GM18867 (cell line): ENCODE measurements around the gene PLAC8L1.
"Not testable (repeated sequence)": the region's sequence is repeated elsewhere in the genome, so short reads cannot be mapped to it uniquely, and the experiment has no call there.

Source experiments
- ATAC-seq: cut with Tn5 transposase; IDR thresholded peaks from one replicate; pipeline ENCODE4 v1.9.1; 2021; ENCODE audit warnings: mild to moderate bottlenecking, moderate library complexity; ENCODE audit not compliant: unreplicated experiment

Gene PLAC8L1, protein sequence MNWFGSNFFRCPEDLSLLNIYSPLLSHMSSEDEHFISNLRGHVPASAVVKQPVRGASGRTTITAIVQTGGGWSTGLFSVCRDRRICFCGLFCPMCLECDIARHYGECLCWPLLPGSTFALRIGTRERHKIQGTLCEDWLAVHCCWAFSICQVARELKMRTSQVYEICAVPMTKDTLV

DNA sequence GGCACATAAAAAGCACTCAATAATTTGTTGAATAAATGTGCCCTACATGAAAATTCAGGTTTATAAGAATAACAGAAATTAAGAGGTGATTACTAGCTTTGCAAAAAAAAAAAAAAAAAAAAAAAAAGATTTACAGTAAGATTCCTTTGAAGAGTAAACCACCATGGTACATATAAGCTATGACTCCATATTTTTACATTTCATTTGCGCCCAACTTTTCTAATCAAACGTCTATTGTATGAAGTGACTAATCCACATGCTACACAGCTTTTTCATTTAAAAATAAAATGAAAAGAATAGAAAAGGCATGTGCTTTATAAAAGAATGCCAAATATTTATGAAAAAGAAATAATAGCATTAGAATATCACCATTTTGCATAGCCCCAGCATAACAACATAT is at the start of gene PLAC8L1:
PLAC8L1 (minus strand) TSS at position 101 of the 400 bp plus-strand sequence. CDS start 1,266 bp downstream, outside the sequence.
- ATAC-seq: no peak

DNA sequence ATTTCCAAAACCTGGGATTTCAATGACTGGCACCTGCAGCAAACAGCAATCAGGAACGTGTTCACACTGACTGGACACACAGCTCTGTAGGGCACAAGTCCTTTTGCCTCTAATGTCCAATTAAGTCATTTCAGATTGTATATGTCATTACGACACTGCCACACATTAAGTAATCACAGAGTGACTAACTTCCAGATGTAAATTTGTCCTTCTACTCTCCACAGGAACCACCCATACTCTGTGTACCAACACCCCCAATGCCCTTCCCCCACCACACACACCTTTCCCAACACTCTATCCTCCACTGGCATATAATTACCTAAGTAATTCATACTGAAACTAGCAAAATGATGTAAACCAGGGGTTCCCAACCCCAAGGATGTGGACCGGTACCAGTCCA is 46.6 kb upstream of the PLAC8L1 start:
- ATAC-seq: no peak

DNA sequence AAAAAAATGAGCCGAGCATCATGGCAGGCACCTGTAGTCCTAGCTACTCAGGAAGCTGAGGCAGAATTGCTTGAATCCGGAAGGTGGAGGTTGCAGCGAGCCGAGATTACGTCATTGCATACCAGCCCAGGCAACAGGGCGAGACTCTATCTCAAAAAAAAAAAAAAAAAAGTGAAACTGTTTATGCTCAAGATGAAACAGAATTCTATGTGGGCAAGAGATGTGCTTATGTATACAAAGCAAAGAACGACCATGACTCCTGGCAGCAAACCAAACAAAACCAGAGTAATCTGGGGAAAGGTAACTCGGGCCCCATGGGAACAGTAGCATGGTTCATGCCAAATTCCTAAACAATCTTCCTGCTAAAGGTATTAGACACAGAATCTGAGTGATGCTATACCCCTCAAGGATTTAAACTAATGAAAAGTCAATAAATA is 32.6 kb upstream of the PLAC8L1 start:
- ATAC-seq: no peak

DNA sequence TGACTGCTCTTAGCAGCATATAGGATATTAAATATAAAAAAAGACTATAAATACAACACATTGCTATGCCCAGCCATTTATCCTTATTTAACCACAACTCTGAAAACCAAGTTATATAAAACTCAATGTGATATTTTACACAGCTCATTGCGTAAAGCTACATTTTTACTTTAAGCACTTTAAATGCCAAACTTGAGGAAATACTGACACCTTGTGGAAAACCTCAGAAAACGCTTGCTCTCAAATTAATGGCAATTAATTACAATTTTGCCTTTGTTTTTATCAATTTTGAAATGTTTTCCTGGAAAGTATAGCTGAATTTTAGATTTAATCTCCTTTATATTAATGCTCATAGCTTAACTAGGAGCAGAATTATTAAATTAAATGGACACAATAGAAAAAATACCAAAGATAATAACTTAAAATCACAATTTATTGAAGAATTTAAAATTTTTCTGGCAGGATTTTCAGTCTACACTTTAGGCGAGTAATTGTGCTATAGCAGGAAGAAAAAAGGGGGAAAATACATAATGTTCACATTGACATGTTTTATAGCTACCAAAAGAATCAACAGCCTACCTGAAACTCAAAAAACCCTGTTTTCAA is 25.2 kb upstream of the PLAC8L1 start:
- ATAC-seq: no peak

DNA sequence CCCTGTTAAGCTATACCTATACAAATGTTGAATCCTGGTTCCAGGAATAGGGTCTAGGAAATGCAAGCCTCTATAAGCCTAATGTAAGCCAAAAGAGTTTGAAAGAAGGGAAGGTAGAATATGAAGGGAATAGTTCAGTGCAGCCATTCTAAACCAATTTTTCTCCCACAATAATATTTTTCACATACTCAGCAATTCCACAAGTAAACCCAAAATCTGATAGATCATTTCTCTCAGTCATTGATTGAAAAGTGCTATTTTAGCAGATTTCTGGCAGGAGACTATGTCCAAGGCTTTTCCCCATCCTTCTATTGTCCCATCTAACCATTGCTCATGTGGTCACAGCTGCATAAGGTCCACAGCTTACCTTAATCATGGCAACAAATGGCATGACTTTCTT is 20.7 kb upstream of the PLAC8L1 start:
- ATAC-seq: no peak

DNA sequence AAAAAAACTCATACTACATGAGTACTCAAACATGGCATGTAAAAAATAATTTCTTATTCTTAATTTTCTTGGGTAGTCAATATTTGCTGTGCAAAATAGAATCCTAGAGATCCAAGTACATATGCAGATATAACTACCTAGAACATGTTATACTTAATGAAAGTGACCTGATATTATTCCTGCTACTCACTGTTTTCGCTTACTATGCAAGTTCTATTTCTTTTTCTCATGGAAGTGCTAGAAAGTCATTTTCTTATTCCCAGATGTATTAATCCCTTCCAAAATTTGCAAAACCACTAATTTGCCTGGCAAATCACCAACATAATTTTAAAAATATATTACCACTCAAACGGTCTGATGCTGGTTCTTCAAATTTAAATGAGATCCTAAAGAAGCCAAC is 19.2 kb upstream of the PLAC8L1 start:
- no peak for ATAC-seq

DNA sequence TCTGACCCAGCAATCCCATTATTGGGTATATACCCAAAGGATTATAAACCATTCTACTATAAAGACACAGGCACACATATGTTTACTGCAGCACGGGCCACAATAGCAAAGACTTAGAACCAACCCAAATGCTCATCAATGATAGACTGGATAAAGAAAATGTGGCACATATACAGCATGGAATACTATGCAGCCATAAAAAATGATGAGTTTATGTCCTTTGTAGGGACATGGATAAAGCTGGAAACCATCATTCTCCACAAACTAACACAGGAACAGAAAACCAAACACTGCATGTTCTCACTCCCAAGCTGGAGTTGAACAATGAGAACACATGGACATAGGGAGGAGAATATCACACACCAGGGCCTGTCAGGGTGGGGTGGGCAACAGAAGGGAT is 16.1 kb upstream of the PLAC8L1 start:
- ATAC-seq: not testable (repeated sequence)

DNA sequence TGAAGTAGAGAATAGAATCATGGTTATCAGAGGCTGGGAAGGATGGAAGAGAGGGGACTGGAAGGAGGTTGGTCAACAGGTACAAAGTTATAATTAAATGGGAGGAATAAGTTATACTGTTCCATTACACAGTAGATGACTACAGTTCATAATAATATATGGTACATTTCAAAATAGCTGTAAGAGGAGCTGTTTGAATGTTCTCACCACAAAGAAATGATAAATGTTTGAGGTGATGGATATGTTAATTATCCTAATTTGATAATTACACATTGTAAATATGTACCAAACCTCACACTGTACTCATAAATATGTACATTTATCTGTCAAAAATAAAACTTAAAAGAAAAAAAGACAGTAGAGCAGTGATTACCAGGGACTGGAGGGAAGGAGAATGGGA is 12.9 kb upstream of the PLAC8L1 start:
- ATAC-seq: no peak

DNA sequence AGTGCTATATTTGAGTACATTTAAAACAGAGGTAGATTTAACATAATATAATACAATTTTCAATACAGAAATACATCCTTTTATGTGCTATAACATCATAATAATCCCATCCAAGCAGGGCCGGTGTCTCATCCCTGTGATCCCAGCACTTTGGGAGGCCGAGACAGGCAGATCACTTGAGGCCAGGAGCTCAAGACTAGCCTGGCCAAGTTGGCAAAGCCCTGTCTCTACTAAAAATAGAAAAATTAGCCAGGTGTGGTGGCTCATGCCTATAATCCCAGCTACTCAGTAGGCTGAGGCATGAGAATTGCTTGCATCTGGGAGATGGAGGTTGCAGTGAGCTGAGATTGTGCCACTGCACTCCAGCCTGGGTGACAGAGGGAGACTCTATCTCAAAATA is 11.8 kb upstream of the PLAC8L1 start:
- ATAC-seq: not testable (repeated sequence)

DNA sequence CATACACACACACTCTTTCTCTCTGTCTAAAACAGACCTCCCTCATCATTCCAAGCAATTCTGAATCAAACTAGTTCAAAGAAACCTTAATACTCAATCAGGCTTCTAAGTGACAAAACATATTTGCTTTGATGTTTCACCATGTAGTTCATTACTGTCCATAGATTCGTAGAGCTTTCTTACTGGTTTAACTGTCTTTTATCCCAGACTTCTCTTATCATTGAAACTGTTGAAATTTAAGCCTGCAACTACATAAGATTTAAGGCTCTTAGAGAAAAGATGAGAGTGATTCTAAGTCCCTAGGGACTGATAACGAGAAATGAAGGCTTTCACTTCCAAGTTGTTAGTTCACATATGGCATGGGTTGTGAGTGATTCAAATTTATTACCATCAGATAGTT is 11.0 kb upstream of the PLAC8L1 start:
- ATAC-seq: no peak

DNA sequence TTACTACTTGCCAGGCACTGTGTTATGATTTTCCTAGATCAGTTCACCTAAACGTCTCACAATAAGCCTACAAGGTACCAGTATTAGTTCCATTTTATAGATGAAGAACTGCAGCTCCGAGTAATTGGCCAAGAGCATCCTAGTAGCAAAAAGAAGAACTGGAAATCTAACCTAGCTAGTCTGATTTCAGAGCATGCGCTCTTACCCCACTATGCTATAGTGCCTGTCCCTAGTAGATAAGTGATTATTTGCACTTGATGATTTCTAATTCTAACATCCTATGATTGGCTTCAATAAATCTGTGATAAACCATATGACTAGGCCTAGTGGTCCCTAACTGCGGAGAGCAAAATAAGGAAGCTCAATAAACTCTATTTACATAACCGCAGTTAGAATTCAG is 7.1 kb upstream of the PLAC8L1 start:
- ATAC-seq: no peak

DNA sequence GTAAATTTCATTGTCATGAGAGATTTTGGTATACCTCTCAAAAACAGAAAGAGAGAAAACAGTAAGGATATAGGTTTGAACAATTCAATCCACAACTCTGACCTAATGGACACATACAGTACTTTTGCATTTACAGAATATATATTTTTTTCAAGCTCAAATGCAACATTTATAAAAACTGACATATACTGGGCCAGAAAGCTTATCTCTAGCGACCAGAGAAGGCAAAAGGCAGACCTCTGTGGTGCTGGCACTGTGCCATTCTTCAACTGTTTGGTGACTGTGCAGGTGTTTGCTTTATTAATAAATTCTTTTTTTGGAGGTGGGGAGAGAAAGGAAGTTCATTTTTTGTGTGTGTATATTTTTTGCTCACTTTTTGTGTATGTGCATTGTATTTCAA is 6.0 kb upstream of the PLAC8L1 start:
- no peak for ATAC-seq

DNA sequence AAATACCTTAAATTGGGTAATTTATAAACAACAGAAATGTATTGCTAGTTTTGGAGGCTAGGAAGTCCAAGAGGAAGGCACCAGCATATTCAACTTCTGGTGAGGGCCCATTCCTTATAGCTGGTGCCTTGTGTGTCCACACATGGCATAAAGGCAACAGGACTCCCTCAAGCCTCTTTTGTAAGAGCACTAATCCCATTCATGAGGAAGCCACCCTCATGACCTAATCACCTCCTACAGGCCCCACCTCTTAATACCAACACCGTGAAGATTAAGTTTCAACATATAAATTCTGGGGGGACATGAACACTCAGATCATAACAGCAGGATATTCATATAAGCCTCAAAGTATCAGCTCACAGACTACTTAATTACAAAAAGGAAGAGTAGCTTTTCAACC is 4.0 kb upstream of the PLAC8L1 start:
- ATAC-seq: no peak

DNA sequence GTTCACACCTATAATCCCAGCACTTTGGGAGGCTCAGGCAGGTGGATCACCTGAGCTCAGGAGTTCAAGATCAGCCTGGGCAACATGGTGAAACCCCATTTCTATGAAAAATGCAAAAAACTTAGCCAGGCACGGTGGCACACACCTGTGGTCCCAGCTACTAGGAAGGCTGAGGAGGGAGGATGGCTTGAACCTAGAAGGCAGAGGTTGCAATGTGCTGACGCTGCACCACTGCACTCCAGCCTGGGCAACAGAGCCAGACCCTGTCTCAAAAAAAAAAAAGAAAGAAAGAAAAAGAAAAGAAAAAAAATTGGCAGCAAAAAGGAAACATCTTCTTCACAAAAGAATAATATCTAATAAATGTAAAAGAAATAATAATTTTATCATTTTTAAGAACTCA is 3.5 kb upstream of the PLAC8L1 start:
- ATAC-seq: not testable (repeated sequence)

DNA sequence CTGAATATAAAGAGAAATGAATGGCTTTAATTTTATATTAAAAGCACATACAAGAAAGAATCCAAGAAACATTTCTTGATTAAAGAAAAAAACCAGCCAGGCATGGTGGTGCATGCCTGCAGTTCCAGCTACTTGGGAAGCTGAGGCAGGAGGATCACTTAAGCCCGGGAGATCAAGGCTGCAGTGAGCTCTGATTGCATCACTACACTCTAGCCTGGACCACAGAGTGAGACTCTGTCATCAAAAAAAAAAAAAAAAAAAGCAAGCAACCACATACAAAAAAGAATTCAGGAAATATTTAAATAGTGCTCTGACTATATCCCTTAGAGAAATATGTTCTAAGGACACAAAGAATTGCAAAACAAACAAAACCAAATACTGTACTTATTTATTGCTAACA is 2.5 kb upstream of the PLAC8L1 start:
- ATAC-seq: no peak

DNA sequence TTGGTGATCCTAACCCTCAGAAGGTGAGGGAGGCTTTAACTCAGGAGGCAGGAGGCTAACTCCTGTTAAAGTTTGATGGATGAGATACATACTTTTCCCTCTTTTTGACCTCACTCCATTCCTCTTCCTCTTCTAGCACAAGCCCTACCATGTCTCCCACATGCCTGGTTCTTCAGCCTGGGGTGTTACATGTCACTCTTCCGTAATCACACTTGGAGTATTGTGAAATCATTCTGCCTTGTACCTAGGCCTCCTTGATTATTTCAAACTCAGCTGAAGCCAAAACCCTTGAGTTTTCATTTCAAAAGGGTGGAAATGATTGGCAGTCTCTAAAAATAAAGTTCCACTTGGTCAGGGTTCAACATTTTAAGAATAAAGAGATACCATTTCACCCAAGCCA is 1.8 kb downstream of the PLAC8L1 start:
- no peak for ATAC-seq

DNA sequence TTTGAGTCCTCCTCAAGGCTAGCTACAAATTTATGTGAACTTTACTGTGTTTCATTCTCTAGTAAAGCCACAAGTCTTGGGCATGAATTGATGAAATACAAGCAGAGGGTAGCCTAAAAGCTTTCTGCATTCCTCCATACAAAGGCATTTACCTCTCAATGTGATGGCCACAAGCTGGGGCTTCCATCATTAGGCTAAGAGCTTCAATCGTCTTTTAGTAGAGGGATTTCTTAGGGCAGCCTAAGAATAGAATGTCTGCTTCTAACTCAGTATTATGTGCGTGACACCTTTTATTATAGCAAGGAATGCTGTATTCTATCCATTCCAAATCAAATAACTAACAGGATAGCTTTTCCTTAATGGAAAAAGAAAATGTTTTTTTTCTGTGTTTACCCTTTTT is 3.7 kb downstream of the PLAC8L1 start:
- ATAC-seq: no peak

DNA sequence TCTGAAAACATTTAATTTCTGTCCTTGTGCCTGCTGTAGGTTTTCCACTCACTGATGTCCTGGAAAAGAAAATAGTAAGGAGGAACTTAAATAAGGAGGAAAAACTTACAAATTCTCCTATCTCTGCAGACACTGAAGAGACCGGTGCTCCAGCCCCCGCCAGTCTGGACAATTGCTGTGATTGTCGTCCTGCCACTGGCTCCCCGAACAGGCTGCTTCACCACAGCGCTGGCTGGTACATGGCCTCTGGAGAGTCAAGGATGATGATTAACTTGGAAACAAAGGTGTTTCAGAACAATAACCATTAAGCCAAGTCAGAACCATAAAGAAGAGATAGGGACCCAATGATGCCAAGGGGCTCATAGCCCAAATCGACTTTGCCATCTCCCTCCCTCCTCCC is 7.3 kb downstream of the PLAC8L1 start:
- ATAC-seq: no peak

DNA sequence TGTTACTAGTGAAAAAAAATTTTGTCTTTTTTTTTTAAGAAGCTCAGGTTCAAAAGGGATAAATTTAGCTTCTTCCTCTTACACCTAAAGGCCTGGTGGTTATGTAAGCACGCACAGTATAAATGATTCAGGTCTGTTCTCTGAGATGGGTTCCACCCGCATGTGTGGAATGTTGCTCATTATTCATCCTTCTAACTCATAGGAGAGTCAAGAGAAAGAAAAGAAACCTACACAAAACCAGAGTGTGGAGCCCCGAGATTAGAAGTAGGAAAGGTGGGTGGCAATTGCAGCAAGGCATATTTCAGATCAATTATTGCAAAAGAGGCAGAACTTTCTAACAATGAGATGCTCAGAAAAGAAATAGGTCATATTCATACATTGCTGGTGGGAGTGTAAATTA is 13.5 kb downstream of the PLAC8L1 start:
- no peak for ATAC-seq

DNA sequence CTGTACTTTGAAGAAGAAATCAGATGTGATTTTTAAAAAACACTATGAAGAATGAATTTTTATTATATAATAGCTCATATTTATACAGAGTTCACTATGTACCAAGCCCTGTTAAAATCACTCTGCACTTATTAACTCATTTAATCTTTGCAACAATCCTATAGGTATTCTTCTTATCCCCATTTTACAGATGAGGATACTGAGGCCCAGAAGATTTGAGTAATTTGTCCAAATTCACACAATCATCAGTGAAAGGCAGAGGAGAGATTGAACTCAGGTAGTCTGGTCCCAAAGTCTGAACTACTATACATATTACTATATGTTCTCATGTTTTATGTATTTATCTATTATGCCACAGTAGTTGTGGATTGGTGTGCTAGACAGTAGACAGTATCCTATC is 16.1 kb downstream of the PLAC8L1 start:
- no peak for ATAC-seq

DNA sequence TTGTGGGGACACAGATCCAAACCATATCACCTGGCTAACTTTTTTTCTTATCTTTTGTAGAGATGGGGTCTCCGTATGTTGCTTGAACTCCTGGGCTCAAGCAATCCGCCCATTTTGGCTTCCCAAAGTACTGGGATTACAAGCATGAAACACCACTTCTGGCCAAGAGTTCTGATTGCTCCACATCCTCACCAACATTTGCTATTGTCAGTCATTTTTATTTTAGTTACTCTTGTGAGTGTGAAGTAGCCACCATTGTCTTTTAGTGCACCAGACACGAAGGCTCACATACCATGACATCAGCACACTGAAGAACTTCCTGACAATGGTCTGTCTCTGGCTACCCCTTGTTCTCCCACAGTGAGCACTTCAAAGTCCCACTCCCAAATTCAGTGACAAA is 17.3 kb downstream of the PLAC8L1 start:
- no peak for ATAC-seq

DNA sequence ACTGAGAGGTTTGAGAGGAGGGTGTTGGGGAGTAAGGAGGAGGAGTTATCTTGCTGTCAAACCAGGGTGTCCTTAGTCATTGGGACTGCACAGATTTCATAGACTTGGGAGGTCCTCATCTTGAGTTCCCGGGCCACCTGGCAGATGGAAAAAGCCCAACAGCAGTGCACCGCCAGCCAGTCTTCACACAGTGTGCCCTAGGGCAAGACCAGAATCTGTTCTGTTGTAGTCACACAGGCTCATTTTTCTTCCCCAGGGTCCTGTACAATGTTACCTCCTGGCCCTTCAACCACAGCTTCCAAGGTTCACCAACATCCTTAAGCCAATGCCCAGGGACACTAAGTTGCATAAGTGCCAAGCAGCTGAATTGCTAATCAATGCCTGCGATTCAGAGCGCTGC is 21.0 kb downstream of the PLAC8L1 start:
- ATAC-seq: no peak

DNA sequence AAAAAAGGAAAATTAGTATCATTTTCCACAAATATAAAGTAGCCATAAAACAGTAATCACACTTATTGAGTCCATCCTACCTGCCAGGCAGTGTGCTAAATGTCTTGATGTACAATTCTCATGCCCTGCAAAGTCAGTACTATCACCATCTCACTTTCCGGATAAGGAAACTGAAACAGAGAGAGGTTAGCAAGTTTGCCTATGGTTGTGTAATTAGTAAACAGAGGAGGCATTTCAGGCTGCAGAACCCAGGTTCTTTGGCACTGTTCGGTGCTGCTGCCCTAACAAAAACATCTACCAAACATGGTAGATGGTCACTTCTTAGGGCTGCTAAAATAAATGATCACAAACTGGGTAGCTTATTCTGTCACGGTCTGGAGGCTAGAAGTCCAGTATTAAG is 22.6 kb downstream of the PLAC8L1 start:
- peak; percentile 95 for ATAC-seq
